ENCODE results near the gene PLCZ1.
"Not testable (repeated sequence)": the region's sequence is repeated elsewhere in the genome, so short reads cannot be mapped to it uniquely, and the experiment has no call there.

The PLCZ1 gene

GRCh38 chr12:18716236-18716635 is 21.6 kb downstream of the PLCZ1 start:
- in situ Hi-C loops (cut with MboI; ENCODE audit: low pct_unique_long_range_greater_than_20kb, low sequenced_read_pairs), result no loop called here
- DNase-seq, result no peak

GRCh38 chr12:18706798-18707197 is 31.0 kb downstream of the PLCZ1 start:
- DNase-seq, result no peak
- in situ Hi-C loops (cut with MboI; ENCODE audit: low pct_unique_long_range_greater_than_20kb, low sequenced_read_pairs), result no loop called here

- DNase-seq, result no peak
- in situ Hi-C loops (cut with MboI; ENCODE audit: low pct_unique_long_range_greater_than_20kb, low sequenced_read_pairs), result no loop called here
These were observed 33.9 kb downstream of the PLCZ1 start for GRCh38 chr12:18703911-18704310.

GRCh38 chr12:18703321-18703720 is 34.5 kb downstream of the PLCZ1 start:
- DNase-seq, result no peak
- in situ Hi-C loops (cut with MboI; ENCODE audit: low pct_unique_long_range_greater_than_20kb, low sequenced_read_pairs), result no loop called here

- DNase-seq, result no peak
- in situ Hi-C loops (cut with MboI; ENCODE audit: low pct_unique_long_range_greater_than_20kb, low sequenced_read_pairs), result no loop called here
These were observed 37.5 kb downstream of the PLCZ1 start for GRCh38 chr12:18700271-18700670.

- no peak for DNase-seq
- in situ Hi-C loops (cut with MboI; ENCODE audit: low pct_unique_long_range_greater_than_20kb, low sequenced_read_pairs), result no loop called here
These were observed 40.7 kb downstream of the PLCZ1 start for GRCh38 chr12:18696971-18697602.

GRCh38 chr12:18693986-18694385 is 43.8 kb downstream of the PLCZ1 start:
- DNase-seq; in situ Hi-C loops (cut with MboI; ENCODE audit: low pct_unique_long_range_greater_than_20kb, low sequenced_read_pairs): not testable (repeated sequence)

GRCh38 chr12:18690653-18691052 is 47.2 kb downstream of the PLCZ1 start:
- no peak for DNase-seq
- in situ Hi-C loops (cut with MboI; ENCODE audit: low pct_unique_long_range_greater_than_20kb, low sequenced_read_pairs), result no loop called here

GRCh38 chr12:18689771-18690170 is 48.0 kb downstream of the PLCZ1 start:
- DNase-seq, result no peak
- in situ Hi-C loops (cut with MboI; ENCODE audit: low pct_unique_long_range_greater_than_20kb, low sequenced_read_pairs), result no loop called here

- in situ Hi-C loops (cut with MboI; ENCODE audit: low pct_unique_long_range_greater_than_20kb, low sequenced_read_pairs), result no loop called here
These were observed 53.4 kb downstream of the PLCZ1 start for GRCh38 chr12:18684430-18684829.

GRCh38 chr12:18683327-18684013 is 54.3 kb downstream of the PLCZ1 start:
- peak; percentile 3 for DNase-seq
- in situ Hi-C loops (cut with MboI; ENCODE audit: low pct_unique_long_range_greater_than_20kb, low sequenced_read_pairs), result no loop called here

More at GRCh38 chr12:18684430-18684829, 53.4 kb downstream of the PLCZ1 start:
- DNase-seq, result no peak

GRCh38 chr12:18681818-18682217 is 56.0 kb downstream of the PLCZ1 start:
- no peak for DNase-seq
- in situ Hi-C loops (cut with MboI; ENCODE audit: low pct_unique_long_range_greater_than_20kb, low sequenced_read_pairs), result no loop called here

- no peak for DNase-seq
- in situ Hi-C loops (cut with MboI; ENCODE audit: low pct_unique_long_range_greater_than_20kb, low sequenced_read_pairs), result no loop called here
These were observed 60.7 kb downstream of the PLCZ1 start for GRCh38 chr12:18676996-18677588.

- in situ Hi-C loops (cut with MboI; ENCODE audit: low pct_unique_long_range_greater_than_20kb, low sequenced_read_pairs), result no loop called here
These were observed 61.7 kb downstream of the PLCZ1 start for GRCh38 chr12:18676141-18676540.

GRCh38 chr12:18658829-18659228 is 79.0 kb downstream of the PLCZ1 start:
- in situ Hi-C loops (cut with MboI; ENCODE audit: low pct_unique_long_range_greater_than_20kb, low sequenced_read_pairs), result no loop called here
- no peak for DNase-seq

More at GRCh38 chr12:18676141-18676540, 61.7 kb downstream of the PLCZ1 start:
- DNase-seq, result no peak

- in situ Hi-C loops (cut with MboI; ENCODE audit: low pct_unique_long_range_greater_than_20kb, low sequenced_read_pairs), result no loop called here
- DNase-seq, result no peak
These were observed 79.6 kb downstream of the PLCZ1 start for GRCh38 chr12:18658179-18658578.

- in situ Hi-C loops (cut with MboI; ENCODE audit: low pct_unique_long_range_greater_than_20kb, low sequenced_read_pairs), result no loop called here
- DNase-seq, result no peak
These were observed 82.5 kb downstream of the PLCZ1 start for GRCh38 chr12:18655351-18655750.

- in situ Hi-C loops (cut with MboI; ENCODE audit: low pct_unique_long_range_greater_than_20kb, low sequenced_read_pairs), result no loop called here
- no peak for DNase-seq
These were observed 84.3 kb downstream of the PLCZ1 start for GRCh38 chr12:18653465-18653864.

GRCh38 chr12:18652596-18652995 is 85.2 kb downstream of the PLCZ1 start:
- DNase-seq, result no peak
- in situ Hi-C loops (cut with MboI; ENCODE audit: low pct_unique_long_range_greater_than_20kb, low sequenced_read_pairs), result no loop called here

- DNase-seq, result no peak
- in situ Hi-C loops (cut with MboI; ENCODE audit: low pct_unique_long_range_greater_than_20kb, low sequenced_read_pairs), result no loop called here
These were observed 86.3 kb downstream of the PLCZ1 start for GRCh38 chr12:18651525-18651924.

Measured in KBM-7 (cell line).